RKO (cell line): Measurements from ENCODE around the gene LPP.

Experiments used
- DNase-seq: peaks from one replicate; pipeline ENCODE4 v3.0.0-alpha.2; 2016; ENCODE audit warnings: low spot score

Gene LPP

DNA sequence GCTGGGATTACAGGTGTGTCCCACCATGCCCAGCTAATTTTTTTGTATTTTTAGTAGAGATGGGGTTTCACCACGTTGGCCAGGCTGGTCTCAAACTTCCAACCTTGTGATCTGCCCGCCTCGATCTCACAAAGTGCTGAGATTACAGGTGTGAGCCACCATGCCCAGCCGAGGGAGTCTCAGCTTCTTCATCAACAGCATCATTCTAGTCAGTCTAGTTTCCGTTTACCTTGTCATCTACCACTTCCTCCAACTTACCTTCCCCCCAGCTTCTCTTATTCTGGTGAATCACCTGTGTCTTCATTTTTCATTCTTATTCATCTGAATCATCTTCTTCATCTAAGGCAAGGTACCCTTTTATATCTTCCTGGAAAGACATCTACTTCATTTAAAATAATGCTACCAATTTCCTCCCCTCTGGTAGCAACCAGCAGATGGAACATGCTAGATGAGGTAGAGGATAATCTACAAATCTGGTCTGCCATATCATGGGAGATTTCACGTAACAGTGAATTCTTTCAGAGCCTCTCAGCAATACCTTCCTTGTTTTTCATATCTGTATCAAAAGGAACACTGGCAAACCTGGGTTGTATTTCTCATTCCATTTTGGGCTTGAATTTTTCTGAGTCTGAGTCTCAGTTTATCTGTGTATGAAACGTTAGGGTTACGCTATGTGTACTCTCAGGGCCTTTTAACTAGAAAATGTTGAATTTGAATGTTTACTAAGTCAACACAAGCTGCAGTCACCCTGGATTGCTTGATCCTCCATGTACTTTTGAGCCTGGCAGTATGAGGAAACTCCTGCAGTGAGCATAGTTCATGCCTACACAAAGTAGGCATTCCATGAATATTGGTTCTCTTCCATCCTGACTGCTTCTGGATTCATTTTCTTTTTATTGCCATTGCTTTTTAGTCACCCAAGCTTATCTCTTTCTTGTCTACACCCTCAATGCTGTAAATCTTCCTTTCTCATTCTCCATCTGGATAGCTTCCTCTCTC lies 16.8 kb downstream of the LPP start:
- no peak for DNase-seq

DNA sequence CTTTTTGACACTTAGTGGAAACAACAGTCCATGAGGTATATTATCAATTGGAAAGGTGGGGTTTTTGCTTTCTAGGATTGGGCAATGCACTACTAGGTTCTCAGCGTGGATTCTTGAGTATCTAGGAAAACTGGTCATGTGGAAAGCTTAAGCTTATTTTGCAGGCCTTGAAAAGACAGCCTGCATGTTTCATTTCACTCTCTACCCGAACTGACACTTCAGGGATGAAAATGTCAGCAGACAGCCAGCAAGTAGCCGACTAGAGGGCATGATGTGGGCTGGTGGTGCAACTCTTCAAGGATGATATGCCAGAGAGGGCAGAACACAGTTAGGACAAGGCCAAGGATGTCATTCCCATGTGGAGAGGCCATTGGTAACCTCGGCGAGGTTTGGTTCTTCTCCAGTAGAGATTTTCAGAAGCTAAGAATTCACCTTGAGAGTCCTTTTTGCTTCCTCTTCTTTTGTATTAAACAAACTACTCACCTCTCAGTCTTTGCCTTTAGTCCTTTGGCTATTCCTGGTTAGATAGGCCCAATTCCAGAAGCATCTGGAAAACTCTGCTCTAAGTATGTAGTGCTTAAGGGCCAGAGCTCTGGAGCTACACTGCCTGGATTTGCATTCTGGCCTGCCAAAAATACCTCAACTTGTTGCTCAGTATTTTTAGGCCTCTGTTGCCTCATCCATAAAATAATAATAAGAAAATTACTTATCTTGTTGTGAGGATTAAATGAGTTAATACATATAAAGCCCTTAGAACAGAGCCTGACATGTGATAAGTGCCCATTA lies 17.9 kb downstream of the LPP start:
- DNase-seq: no peak

DNA sequence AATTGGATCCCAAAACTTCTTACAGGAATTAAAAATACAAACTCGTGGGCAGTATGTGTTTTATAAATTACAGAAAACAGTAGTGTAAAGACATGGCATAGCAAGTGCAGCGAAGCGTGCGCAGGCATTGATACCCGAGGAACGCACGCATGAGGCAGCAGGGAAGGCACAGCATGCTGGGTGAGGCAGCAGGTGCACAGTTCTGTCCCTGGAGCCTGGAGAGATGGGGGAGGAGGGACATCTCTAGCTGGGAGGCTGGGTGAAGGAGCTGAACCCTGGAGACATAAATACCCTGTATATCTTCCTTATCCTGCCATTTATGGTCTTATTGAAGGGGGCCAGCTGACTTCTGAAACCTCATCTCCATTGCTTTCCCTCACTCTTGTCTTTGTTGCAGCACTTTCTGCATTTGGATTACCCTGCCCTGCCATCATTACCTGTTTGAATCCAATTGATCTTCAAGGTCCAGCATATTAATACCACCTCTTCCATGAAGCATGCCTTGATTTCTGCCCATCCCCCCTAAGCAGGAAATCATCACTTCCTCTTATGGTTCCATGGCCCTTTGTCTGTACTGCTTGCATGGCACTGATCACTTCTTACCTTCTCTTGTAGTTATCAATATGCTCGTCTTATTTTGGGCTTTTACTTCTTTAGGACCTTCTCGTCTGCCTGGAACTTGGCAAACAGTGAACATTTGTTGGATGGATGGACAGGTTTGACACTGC lies 20.5 kb downstream of the LPP start:
- no peak for DNase-seq

DNA sequence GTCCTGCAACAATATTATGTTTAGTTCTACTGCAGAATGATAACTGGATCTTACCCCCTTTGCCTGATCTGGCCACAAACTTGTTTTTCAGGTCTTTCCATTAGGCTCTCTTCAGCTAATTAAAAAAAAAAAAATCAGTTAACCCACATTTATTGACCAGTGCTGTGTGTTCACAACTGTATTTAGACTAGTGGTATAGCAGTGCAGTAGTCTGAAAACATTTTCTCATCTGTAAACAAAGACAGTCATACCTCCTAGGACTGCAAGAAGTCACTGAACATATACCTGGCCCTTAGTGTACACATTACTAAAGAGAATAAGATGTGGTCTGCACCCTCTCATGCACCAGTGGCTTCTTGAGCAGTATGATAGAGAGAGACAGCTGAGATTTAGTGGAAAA lies 22.5 kb downstream of the LPP start:
- DNase-seq: no peak

DNA sequence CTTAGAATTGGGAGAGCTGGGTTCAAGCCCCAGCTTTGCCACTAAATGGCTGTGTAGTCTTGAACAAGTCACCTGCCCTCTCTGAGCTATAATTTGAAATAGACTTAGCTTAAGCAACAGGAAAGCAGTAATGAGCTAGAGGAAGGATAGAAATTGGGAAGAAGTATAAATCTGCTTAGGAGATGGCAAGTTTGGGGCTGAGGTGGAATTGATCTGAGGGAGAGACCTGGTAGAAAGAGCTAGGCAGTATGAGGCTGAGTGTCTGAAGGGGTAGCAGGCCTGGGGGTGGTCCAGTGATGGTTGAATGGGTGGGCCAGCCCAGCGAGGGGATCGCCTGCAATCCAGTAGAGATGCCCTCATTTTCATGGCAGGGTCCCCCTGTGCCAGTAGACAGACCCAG lies 22.9 kb downstream of the LPP start:
- DNase-seq: no peak

DNA sequence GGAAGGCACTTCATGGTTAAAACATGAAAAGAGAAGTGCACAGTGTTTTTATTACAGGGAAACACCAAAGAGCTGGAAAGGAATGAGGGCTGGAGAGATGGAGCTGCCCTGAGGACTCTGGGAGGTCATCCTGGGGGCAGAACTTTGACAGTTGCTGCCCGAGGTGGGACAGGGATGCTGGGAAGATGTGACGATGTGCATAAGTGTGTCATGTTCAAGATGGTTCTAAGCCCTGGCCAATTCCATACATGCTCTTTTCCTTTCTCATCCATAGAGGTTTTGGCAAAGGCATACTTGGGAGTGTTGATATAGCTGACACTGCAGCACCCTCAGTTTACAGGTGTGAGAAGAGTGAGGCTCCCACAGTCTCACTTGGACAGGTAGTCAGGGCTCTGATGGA lies 23.8 kb downstream of the LPP start:
- no peak for DNase-seq

DNA sequence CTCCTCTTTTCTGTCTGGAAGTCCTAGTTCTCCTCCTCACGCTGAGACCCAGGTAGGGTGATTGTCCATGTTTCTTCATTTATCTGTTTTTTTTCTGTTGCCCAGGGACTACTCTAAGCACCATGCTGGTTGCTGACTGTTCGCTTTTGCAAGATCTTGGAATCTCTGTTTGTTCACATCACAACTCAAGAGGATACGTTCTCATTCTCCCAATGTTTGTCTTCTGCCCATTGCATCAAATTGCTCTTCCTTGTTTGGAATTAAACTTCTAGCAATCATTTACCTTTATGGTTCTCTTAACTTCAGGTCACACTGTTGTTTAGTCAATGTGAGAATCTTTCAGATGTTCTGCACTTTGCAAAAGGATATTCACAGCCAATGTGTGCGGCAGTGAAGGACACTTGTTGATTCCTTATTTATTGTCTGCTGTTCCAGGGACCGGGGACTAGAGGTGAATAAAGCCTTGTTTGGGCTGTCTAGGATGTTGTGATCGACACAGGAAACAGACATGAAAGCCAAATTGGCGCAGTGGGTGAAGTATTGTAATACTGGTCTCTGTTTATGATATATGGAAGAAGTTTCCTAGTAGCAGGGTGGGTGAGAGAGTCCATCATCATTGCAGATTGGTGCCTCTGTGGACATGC lies 24.5 kb downstream of the LPP start:
- DNase-seq: no peak

DNA sequence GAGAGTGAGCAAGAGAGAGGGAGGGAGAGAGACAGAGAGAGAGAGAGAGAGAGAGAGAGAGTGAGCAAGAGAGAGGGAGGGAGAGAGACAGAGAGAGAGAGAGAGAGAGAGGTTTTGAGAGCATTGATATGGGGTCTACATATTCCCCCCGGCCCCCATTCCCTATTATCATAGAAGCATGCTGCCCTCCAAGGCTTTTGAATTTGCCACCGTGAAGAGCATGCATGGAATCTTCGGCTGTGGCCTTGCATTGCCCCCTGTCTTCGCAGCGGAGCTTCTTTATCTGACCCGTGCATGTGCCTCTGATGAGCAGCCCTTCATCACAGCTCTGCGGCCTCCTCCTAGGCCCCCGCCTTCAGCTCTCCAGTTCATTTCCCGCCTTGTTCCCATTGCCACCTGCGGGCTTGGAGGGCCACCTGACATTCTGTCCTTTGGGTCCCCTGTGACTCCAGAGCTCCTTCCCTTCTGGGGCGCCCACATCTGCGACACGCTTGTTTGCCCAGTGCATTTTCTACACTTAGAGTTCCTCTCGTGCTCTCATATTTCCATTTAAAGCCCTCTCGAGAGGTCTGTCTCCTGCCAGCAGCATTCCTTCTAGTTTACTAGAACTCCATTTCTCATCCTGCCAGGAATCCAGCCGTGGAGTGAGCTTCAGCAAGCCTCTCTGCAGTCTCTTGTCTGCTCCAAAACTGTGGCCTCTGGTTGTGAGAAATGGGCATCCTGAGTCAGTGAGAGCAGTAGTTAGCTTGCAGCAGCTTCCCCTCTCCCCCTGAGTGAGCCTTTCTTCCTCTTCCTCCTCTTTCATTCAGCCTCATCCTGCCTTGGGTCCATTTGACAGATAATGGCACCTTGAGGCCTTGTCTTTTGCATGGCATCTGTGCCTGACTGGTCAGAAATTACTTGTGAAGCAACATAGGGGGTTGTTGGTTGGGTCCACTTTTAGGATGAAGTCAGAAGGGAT lies 25.3 kb downstream of the LPP start:
- DNase-seq: no peak

DNA sequence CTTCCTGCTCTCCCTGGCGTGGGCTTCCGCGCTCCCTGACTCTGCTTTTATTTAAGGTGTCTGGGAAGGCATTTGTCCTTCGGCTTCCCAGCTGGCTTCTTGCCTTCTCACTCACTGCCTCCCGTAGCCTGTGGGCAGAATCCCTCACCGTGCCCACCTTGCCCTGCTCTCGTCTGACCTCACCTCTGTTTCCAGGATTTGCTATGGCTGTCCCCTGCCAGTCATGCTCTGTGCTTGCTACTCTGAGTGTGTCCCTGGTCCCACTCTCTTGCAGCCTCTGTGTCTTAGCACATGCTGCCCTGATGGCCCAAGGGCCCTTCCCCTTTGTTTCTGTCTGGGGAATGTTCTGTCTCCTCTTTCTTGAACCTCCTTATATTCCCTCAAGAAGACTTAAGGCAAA lies 26.2 kb downstream of the LPP start:
- no peak for DNase-seq

DNA sequence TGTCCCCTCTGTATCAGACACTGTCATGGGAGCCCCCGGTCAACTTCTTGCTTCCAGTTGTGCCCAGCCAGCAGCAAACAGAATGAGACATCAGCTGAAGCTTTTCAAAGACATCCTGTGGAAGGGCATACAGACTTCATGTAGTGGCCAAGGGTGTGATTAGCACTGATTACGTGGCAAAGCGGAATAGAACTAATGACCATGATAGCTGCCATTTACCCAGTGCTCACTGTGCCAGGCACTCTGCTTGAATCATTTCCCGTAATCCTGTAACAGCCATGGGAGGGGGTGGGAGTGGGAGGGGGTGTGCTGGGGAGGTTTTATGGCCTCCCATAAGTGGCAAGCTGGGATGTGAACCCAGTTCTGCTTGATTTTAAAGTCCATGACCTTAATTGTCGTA lies 29.5 kb downstream of the LPP start:
- DNase-seq: no peak

DNA sequence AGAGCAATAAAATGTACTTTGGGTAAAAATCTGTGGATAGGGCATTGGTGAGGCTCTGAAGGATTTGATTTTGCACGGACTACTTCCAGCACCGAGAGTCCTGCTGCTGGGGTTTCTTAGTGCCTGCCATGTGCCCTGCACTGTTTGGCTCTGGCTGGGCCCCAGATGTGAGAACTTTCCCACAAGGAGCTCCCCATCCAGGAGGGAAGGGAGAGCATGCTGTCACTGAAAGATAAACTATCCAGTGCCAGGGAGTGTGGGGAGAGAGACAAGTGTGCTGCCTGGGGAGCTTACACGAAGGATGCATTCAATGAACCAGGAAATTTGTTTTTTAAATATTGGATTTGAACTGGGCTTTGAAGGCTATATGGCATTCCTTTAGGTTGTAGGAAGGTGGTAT lies 30.2 kb downstream of the LPP start:
- DNase-seq: no peak

DNA sequence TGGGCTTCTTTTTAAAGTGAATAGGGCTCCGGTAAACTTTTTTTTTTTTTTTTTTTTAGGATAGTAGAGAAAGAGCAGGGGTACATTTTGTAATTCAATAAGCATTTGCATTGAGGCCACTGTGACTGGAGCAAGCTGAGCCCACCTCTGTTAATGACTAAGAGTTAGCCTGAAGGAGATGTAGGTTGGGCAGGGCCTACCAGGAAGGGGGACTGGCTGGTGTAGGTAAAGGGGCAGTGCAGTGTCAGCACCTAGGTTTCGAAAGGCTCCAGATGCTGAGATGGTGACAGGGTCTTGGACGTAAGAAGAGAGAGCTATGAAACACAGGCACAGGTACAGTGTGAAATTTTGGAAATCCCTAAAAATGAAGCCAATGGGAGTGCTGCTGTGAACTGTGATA lies 30.7 kb downstream of the LPP start:
- DNase-seq: no peak

DNA sequence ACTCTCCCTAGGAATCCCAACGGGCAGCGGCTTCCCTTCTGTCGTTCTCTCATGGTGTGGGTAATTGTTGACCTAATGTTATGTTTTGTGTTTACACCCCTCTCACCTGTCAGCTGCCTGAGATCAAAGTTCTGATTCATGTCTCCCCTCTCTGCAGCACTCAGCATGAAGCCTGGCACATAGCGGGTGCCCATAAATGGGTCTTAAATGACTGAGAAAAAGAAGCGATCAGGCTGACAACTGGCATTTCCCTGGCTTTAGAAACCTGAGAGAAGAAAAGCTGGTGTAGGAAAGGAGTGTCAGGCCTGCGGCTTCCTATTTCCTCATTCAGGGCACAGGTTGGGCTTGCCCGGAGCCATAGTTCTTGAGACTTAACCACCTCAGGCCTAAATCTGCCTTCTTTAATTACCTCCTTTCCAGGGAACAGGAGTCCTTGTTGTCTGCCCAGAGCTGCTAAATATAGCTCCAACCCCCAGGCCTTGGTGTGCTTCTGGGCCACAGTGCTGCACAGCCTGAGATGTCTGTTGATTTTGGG lies 31.8 kb downstream of the LPP start:
- no peak for DNase-seq

DNA sequence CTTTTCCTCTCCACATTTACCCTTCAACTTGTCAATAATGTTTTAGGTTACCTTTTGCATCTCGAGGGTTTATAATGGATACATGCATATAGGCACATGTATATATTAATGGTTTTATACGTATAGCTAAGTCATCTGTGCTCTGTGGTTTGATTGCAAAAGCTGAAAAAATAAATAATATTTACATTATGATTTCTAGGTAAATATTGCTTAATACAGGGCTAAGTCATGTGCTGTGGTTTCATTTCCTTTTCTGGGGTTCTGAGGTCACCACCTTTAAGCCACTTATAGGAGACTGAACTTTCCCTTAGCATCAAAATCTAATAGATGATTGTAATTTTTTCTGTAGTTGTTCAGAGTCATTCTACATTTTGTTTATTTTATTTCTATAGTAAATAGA lies 33.1 kb downstream of the LPP start:
- no peak for DNase-seq

DNA sequence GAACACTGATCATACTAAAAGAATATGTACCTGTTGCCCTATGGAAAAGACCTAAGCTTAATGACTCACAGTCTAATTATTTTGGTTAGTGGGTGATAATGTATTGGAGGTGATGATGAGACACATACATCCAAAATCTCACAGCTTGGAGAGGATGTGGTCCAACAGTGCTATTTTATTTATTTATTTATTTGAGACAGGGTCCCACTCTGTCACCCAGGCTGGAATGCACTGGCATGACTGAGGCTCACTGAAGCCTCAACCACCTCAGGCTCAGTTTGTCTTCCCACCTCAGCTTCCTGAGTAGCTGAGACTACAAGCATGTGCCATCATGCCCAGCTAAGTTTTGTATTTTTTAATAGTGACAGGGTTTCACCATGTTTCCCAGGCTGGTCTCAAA lies 35.0 kb downstream of the LPP start:
- DNase-seq: no peak

DNA sequence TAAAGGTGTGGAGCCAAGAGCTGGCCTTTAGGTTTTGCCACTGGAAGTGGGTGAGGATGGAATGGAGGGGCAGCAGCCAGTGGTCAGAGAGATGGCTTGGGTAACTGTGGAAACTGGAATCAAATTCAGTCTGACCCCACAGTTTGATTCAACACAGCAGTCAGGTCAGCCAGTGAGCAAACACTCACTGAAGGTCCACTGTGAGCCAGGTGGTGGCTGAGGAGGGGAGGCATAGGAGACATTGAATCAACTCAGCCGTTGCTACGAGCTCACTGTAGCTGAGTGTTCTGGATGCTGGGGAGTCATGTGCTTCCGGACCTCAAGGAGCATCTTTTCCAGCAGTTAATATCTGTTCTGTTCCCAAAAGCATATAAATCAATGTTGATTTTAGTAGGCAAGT lies 37.5 kb downstream of the LPP start:
- no peak for DNase-seq

DNA sequence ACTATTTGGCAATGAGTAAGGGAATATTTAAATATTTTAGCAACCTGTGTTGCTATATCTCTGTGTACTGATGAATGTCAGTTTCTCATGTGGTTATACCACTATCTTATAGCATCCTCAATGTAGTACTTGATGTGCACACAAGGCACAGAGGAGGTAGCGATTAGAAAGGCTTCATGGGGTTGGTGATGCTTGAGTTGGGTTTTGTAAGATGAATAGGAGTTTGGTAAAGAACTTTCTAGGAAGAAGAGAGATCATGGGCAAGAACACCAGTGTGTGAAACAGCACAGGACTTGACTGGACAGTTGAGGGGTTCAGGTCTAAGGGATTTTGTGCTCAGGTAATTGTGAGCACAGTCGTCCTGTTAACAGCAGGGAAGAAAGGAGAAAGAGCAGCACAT lies 38.1 kb downstream of the LPP start:
- no peak for DNase-seq

DNA sequence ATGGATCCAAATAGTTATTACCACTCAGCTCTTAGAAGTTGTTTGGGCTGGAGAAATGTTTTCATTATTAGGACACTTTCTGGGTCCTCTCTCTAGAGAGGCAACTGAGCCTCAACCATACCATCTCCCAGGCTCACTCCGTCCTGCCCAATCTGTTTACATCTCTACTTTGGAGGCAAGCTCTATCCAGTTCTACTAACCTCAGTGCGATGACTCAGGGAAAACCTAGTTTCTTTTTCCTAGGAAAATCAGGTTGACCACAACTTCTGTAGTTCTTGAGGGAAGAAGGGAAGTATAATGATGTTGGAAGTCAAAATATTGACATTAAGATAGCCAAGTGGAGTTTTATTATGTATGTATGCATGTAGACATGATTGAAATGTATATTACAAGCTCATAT lies 40.4 kb downstream of the LPP start:
- DNase-seq: no peak

DNA sequence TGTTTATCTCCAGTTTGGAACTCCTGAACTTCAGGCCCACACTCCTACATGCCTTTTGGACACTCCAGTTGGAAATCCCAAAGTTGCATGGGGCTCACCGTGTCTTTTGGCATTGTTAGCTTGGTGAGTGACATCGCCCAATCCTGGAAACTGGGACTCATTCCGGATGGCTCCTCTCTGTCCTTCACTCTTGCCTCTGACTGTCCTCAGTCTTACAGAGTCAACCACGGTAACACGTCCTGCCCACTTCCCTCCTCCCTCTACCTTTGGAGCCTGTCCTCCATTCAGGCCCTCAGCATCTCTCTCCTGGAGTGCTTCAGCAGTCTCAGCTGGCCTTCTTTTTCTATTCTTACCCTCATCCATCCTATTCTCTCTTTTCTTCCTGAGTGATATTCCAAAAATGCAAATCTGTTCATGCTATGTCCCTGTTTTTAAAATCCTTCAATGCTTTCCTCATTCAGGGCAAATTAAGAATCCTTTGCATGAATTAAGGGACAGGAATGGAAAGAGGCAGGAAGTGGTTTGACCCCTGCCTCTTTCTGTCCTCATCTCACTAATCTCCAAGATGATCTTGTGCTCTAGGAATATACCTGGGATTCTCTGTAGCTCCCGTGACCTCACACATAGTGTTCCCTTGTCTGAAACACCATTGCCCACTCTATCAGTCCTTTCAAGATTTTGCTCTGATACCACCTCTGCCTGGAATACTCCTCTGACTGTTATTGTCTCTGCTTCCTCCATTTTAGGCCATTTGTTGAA lies 42.5 kb downstream of the LPP start:
- DNase-seq: no peak

DNA sequence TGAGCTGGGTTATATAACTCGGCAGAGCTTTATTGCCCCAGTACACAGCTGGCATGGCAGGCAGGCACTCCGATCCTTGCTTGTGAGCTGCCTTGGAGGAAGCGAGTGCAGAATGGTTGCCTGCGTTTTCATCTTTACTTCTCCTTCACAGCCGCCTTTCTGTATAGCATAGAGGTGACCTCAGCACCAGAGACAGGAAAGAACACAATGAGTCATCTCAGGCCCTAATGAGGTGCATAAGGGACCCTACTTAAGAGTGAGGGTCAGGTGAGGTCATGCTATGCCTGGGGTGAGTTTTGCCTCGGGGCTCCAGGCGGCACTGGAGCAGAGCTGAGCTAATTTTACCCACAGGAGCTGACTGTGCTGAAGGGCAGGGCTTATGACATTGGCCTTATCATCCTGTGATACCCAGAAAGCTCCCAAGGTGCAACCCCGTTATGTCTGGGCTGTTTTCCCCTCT lies 43.5 kb downstream of the LPP start:
- DNase-seq: no peak
